ENCODE measurements around the gene WDR93.
A peak's percentile ranks its signal among the peaks of the same experiment; 100 is the strongest.

Gene WDR93

DNA sequence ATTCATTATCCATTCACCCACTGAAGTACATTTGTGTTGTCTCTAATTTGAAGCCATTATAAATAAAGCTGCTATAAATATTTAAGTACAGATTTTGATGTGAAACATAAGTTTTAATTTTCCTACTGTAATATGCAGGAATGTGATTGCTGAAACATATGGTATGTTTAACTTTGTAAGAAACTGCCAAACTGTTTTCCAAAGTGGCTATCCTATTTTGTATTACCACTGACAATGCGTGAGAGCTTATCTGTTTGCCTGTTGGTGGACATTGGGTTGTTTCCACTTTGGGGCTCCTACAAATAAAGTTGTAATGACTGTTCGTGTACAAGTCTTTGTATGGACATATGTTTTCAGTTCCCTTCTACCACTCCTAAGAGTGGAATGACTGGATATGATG lies 2.5 kb downstream of the WDR93 start:
- no peak for DNase-seq

GRCh38 chr15:89693696-89694095 lies 3.1 kb downstream of the WDR93 start:
- no peak for DNase-seq

- no peak for DNase-seq
Observed at GRCh38 chr15:89695198-89695597, 4.6 kb downstream of the WDR93 start.

DNA sequence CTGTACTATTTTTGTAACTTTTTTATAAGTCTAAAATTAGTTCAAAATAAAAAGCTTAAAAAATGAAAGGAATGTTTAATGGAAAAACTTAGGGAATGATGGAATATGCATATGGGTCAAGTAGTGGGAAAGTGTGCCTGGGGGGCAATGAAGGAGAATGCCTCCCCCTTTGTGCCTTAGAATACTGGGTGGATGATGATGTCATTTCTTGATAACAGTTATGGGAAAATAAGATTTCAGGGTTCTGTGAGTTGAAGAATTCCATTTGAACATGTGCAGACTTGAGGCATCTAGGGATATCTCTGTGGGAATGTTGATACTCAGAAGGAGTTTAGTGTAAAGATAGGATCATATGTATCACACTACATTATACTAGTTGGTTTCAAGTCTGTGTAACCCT lies 13.8 kb downstream of the WDR93 start:
- DNase-seq = no peak

DNA sequence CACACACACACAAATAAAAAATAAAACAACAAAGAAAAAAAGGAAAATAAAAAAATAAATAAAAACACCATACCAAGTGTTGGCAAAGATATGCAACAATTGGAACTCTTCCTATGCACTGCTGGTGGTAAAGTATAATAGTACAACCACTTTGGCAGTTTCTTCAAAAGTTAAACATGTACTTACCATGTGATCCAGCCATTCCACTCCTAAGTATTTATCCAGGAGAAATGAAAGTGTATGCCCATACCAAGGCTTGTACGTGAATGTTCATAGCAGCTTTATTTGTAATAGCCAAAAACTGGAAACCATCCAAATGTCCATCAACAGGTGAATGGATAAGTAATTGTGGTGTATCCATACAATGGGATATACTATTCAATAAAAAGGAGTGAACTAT lies 17.0 kb downstream of the WDR93 start:
- no peak for DNase-seq

DNA sequence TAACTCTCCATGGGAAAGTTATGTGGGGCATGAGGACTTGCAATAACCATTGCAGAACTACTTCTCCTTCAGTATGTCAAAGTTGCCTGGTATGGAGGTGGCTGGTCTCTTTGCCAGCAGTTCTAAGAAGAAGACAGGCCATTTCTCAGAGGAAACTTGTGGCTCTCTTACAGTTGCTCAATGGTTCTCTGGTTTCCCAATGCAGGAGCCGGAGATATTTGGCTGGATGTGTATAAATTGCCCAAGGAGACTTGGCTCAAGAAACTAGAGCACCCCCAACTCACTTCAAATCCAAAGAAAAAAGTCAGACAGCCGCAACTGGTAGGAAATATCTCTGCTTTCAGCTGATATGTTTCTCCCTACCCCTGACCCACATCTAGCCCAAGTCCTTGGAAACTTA lies 24.2 kb downstream of the WDR93 start:
- no peak for DNase-seq

DNA sequence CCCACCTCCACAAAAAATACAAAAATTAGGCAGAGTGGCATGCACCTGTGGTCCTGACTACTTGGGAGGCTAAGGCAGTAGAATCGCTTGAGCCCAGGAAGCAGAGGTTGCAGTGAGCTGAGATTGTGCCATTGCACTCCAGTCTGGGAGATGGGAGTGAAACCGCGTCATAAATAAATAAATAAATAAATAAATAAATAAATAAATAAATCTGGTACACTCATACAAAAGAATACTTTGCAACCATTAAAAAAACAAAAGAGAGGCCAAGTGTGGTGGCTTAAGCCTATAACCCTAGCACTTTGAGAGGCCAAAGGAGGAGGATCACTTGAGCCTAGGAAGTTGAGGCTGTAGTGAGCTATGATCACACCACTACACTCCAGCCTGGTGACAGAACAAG lies 32.4 kb downstream of the WDR93 start:
- no peak for DNase-seq

DNA sequence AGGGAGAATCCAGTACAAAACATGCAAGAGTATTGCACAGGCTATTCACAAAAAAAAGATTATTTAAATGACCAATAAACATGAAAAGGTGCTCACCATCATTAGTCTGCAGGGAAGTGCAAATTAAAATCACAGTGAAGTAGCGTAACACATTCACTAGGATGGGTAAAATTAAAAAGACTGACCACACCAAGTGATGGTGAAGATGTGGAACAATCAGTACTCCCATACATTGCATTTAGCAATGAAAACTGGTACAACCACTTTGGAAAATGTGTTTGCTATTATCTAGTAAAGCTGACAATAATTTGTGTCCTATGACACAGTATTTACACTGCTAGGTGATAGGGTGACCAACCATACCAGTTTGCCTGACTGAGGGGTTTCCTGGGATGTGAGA lies 34.0 kb downstream of the WDR93 start:
- DNase-seq = no peak

- DNase-seq = no peak
Observed at GRCh38 chr15:89725064-89725463, 34.5 kb downstream of the WDR93 start.

GRCh38 chr15:89728254-89728653 lies 37.6 kb downstream of the WDR93 start:
- DNase-seq = no peak

DNA sequence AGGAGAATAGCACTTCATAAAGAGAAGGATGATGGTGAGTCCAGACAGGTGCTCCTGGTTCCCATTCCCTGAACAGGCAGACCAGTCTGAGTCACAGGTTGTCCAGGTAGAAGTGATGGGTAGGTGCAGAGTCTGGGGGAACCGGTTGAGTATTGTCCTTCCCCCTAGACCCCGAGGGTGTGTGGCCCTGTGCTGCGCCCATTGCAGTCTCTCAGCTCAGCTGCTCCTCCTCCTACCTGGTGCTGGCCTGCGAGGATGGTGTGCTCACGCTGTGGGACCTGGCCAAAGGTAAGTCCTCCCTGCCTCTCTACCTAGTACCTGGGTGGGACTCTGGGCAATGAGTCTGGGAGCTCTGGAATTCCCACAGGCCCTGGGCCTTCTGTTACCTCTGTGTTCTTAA lies 40.7 kb downstream of the WDR93 start:
- DNase-seq = no peak

GRCh38 chr15:89732451-89733172 lies 42.0 kb downstream of the WDR93 start:
- DNase-seq = no peak

DNA sequence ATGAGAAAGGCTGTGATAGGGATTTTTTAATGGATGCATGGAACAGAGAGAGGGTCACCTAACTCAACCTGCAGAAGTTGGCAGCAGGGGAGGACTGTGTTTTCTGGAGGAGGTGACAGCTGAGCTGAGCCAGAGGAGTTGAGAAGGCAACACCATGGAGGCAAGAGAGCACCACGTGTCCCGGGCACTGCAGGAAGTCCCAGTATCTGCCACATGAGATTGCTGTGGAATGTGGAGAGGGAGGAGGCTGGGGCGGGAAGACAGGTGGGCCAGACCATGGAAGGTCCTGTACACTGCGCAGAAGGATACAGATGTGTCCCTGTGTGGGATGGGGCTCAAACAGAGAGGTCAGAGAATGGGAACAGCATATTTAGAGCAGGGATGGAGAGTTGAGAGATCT lies 45.2 kb downstream of the WDR93 start:
- DNase-seq = no peak

DNA sequence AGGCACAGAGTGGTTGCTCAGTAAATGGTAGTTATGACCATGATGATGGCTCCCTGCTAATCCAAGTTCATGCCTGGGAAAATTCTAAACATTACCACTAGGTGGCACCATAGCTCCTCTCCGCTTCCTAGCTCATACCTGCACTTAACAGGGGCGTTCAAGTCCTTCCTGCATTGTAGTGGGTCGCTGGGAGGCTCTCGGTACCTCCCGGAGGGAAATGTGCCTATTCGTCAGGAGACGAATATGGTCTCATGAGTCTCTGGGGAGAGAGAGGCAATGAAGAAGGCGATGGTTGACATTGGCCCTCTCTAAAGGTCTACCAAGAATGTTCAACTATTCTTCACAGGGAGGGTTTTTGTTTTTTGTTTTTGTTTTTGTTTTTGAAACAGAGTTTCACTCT lies 49.5 kb downstream of the WDR93 start:
- DNase-seq = peak; percentile 78

DNA sequence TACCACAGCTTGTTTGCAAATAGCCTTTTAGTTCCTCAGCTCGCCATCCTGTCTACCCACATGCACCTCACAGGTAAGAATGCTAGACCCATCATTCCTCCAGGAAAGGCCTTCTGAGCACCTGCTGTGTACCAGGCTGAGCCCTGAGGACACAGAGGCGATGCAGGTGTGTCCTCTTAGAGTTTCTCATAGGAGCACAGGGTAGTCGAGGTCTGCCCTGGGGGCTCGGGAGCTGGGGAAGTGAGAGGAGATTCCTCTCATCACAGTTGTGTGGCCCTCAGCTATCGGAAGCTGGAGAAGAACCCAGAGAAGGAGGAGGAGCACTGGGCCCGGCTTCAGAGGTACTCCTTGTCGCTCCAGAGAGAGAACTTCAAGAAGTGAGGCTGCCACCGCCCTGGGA lies 52.4 kb downstream of the WDR93 start:
- DNase-seq = no peak

- no peak for DNase-seq
Observed at GRCh38 chr15:89743594-89743993, 53.0 kb downstream of the WDR93 start.

GRCh38 chr15:89745131-89745530 lies 54.5 kb downstream of the WDR93 start:
- DNase-seq = no peak

GRCh38 chr15:89745768-89746167 lies 55.2 kb downstream of the WDR93 start:
- DNase-seq = no peak

- no peak for DNase-seq
Observed at GRCh38 chr15:89746386-89746780, 55.8 kb downstream of the WDR93 start.

DNA sequence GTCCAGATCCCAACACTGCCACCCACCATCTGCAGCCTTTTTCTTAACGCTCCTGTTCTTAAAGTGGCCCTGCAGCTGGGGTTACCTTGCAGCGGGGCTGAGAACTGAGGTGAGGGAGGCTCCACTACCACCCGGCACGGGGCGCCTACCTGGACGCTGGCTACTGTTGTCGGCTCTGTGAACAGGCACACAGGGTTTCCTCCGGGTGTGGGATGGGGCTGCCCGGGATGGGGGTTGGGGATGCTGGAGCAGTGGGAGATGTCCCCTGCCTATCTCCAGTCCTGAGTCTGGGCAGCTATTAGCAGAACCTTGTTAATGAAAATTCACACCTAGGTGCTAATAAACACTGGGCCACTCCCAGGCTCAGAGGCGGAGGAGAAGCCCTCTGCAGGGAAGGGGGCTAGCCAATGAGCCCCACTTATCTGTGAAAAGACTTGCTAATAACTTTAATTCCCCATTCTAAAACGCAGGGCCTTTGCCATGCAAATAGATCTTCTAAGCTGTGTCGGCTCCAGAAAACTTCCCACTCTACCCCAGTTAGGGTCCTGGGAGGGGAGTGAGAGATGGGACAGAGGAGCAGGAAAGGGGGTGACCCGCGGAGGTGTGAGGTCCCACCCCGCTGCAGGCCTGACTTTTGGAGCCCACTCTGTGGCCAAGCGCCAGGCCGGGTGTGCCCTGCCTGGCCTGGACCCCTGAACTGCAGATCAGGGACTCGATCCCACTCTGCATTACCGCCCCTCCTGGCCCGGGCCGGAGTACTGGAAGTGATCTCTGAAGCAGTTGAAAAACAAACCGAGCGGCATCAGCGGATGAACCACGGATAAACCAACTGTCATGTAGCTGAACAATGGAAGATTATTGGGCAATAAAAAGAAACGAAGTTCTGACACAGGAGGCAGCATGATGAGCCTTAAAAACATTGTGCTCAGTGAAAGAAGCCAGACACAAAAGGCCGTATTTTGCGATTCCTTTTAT lies 57.4 kb downstream of the WDR93 start:
- DNase-seq = no peak

DNA sequence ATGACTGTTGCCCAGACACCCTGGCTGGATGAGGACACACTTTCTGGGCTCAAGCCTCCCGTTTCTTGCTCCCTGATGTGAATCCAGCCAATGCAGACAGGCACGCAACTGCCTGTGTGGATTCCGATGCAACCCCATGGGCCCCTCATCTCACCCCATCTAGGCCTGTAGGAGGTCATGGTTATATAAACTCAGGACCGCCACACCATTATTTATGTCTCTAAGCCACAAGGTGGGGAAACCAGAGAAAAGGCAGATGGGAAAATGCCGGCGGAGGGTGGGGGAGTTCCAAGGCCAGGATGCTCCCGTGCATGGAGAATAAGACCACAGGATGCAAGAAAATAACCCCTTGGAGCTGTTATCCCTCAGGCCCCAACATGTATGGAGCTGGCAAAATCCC lies 58.4 kb downstream of the WDR93 start:
- no peak for DNase-seq

- DNase-seq = no peak
Observed at GRCh38 chr15:89749526-89749925, 58.9 kb downstream of the WDR93 start.

GRCh38 chr15:89749951-89750559 lies 59.4 kb downstream of the WDR93 start:
- DNase-seq = peak; percentile 56
